Peyer's patch (tissue), 4 donors: Measurements from ENCODE around the gene TFAM.

ENCODE experiments used
- POLR2A ChIP-seq, 2 donors: fragments of 450-650 bp; IDR thresholded peaks; one replicate each; pipeline ENCODE4 v1.5.1; 2017; ENCODE audit warnings: antibody characterized with exemption in 2 of 2, mild to moderate bottlenecking in 2 of 2, moderate library complexity in 2 of 2
- TF ChIP-seq, protein P1 (sequence below), 6 experiments: fragments of 450-650 bp in 4 of 6; fragments of 200-600 bp in 2 of 6; sonication (generic) in 1 of 6; IDR thresholded peaks; one replicate each; pipeline ENCODE4 v1.5.1; 2017 to 2019; ENCODE audit warnings: antibody characterized with exemption in 6 of 6, mild to moderate bottlenecking in 3 of 6, moderate library complexity in 1 of 6

- TF ChIP-seq POLR2A (IDR thresholded peaks at IDR 0.05), result no peak
- TF ChIP-seq, protein P1, sequence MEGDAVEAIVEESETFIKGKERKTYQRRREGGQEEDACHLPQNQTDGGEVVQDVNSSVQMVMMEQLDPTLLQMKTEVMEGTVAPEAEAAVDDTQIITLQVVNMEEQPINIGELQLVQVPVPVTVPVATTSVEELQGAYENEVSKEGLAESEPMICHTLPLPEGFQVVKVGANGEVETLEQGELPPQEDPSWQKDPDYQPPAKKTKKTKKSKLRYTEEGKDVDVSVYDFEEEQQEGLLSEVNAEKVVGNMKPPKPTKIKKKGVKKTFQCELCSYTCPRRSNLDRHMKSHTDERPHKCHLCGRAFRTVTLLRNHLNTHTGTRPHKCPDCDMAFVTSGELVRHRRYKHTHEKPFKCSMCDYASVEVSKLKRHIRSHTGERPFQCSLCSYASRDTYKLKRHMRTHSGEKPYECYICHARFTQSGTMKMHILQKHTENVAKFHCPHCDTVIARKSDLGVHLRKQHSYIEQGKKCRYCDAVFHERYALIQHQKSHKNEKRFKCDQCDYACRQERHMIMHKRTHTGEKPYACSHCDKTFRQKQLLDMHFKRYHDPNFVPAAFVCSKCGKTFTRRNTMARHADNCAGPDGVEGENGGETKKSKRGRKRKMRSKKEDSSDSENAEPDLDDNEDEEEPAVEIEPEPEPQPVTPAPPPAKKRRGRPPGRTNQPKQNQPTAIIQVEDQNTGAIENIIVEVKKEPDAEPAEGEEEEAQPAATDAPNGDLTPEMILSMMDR (IDR thresholded peaks at IDR 0.05), result no peak
Observed at GRCh38 chr10:58371473-58371872, 13.7 kb upstream of the TFAM start.
